ENCODE results near the gene NTSR2. TPM values are rescaled to one million over a fixed set of nuclear protein-coding genes. Genes with fewer than 3 reads are reported as not detected.

NTSR2 gene
- total and polyA plus RNA-seq, 2 of the 8 experiments (the other 6 are each of a cell fraction or from before 2014, with no cell fraction given), result 0.05 TPM; not detected in 1

DNA sequence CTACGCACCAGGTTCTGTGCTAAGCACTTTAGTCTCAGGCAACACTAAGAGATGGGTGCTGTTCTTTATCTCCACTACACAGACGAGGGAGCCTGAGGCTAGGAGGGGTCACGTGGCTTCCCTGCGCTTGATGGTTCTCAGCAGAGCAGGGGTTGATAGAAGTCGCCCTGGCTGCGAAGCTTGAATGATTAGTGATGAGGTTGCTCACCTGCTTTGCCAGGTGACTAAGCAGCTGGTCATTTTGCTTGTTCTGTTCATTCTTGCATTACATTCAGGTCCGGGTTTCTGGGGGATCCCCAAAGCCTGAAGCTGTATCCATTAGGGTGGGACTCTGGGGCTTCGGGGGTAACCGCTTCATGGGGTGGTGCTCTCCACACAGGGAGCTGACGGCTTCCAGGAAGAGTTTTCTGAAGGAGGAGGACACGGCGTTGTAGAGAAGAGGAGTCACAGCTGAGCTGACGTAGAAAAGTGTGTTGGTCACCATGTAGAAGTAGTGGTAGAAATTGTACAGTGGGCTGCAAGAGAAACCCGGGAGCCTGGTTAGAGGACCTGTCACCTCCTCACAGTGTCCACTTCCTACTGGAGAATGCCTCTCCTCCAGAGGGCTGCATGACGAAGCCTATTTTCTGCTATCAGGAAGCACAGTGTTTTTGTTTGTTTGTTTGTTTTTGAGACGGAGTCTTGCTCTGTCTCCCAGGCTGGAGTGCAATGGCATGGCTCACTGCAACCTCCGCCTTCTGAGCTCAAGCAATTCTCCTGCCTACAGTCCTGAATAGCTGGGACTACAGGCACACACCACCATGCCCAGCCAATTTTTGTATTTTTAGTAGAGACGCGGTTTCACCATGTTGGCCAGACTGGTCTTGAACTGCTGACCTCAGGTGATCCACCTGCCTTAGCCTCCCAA is 11.5 kb downstream of the NTSR2 start (continued):
- TF ChIP-seq, protein P1, sequence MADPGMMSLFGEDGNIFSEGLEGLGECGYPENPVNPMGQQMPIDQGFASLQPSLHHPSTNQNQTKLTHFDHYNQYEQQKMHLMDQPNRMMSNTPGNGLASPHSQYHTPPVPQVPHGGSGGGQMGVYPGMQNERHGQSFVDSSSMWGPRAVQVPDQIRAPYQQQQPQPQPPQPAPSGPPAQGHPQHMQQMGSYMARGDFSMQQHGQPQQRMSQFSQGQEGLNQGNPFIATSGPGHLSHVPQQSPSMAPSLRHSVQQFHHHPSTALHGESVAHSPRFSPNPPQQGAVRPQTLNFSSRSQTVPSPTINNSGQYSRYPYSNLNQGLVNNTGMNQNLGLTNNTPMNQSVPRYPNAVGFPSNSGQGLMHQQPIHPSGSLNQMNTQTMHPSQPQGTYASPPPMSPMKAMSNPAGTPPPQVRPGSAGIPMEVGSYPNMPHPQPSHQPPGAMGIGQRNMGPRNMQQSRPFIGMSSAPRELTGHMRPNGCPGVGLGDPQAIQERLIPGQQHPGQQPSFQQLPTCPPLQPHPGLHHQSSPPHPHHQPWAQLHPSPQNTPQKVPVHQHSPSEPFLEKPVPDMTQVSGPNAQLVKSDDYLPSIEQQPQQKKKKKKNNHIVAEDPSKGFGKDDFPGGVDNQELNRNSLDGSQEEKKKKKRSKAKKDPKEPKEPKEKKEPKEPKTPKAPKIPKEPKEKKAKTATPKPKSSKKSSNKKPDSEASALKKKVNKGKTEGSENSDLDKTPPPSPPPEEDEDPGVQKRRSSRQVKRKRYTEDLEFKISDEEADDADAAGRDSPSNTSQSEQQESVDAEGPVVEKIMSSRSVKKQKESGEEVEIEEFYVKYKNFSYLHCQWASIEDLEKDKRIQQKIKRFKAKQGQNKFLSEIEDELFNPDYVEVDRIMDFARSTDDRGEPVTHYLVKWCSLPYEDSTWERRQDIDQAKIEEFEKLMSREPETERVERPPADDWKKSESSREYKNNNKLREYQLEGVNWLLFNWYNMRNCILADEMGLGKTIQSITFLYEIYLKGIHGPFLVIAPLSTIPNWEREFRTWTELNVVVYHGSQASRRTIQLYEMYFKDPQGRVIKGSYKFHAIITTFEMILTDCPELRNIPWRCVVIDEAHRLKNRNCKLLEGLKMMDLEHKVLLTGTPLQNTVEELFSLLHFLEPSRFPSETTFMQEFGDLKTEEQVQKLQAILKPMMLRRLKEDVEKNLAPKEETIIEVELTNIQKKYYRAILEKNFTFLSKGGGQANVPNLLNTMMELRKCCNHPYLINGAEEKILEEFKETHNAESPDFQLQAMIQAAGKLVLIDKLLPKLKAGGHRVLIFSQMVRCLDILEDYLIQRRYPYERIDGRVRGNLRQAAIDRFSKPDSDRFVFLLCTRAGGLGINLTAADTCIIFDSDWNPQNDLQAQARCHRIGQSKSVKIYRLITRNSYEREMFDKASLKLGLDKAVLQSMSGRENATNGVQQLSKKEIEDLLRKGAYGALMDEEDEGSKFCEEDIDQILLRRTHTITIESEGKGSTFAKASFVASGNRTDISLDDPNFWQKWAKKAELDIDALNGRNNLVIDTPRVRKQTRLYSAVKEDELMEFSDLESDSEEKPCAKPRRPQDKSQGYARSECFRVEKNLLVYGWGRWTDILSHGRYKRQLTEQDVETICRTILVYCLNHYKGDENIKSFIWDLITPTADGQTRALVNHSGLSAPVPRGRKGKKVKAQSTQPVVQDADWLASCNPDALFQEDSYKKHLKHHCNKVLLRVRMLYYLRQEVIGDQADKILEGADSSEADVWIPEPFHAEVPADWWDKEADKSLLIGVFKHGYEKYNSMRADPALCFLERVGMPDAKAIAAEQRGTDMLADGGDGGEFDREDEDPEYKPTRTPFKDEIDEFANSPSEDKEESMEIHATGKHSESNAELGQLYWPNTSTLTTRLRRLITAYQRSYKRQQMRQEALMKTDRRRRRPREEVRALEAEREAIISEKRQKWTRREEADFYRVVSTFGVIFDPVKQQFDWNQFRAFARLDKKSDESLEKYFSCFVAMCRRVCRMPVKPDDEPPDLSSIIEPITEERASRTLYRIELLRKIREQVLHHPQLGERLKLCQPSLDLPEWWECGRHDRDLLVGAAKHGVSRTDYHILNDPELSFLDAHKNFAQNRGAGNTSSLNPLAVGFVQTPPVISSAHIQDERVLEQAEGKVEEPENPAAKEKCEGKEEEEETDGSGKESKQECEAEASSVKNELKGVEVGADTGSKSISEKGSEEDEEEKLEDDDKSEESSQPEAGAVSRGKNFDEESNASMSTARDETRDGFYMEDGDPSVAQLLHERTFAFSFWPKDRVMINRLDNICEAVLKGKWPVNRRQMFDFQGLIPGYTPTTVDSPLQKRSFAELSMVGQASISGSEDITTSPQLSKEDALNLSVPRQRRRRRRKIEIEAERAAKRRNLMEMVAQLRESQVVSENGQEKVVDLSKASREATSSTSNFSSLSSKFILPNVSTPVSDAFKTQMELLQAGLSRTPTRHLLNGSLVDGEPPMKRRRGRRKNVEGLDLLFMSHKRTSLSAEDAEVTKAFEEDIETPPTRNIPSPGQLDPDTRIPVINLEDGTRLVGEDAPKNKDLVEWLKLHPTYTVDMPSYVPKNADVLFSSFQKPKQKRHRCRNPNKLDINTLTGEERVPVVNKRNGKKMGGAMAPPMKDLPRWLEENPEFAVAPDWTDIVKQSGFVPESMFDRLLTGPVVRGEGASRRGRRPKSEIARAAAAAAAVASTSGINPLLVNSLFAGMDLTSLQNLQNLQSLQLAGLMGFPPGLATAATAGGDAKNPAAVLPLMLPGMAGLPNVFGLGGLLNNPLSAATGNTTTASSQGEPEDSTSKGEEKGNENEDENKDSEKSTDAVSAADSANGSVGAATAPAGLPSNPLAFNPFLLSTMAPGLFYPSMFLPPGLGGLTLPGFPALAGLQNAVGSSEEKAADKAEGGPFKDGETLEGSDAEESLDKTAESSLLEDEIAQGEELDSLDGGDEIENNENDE (IDR thresholded peaks at IDR 0.05; ENCODE audit: insufficient replicate concordance, low read length), result no peak
- TF ChIP-seq SAP30 (IDR thresholded peaks at IDR 0.05; ENCODE audit: insufficient read depth, insufficient replicate concordance, low read length), result no peak
- TF ChIP-seq SIX5 (IDR thresholded peaks at IDR 0.05; ENCODE audit: low read depth, low read length), result no peak
- TF ChIP-seq CHD1 (IDR thresholded peaks at IDR 0.05; ENCODE audit: low read depth, low read length), result no peak
- no peak for TF ChIP-seq RAD21 (IDR thresholded peaks at IDR 0.05 in 1 of 2, conservative IDR thresholded peaks at IDR 0.05 in 1 of 2; ENCODE audit: low read depth in 2 of 2, low read length in 2 of 2)
- no peak for TF ChIP-seq CHD2 (IDR thresholded peaks at IDR 0.05; ENCODE audit: low read length)
- no peak for TF ChIP-seq POU5F1 (IDR thresholded peaks at IDR 0.05; ENCODE audit: low read depth, low read length)
- TF ChIP-seq SP2 (IDR thresholded peaks at IDR 0.05; ENCODE audit: low read length), result no peak
